GM21717 (cell line): Measurements from ENCODE around the gene ADRM1.

Source experiments
- ATAC-seq: cut with Tn5 transposase; IDR thresholded peaks from one replicate; pipeline ENCODE4 v1.9.1; 2021; ENCODE audit warnings: mild to moderate bottlenecking, moderate library complexity; ENCODE audit not compliant: unreplicated experiment

Gene ADRM1, protein sequence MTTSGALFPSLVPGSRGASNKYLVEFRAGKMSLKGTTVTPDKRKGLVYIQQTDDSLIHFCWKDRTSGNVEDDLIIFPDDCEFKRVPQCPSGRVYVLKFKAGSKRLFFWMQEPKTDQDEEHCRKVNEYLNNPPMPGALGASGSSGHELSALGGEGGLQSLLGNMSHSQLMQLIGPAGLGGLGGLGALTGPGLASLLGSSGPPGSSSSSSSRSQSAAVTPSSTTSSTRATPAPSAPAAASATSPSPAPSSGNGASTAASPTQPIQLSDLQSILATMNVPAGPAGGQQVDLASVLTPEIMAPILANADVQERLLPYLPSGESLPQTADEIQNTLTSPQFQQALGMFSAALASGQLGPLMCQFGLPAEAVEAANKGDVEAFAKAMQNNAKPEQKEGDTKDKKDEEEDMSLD

GRCh38 chr20:62302341-62303061, at the start of gene ADRM1:
TSS of gene ADRM1 (plus strand) at chr20:62302997. CDS start at chr20:62303569, 572 bp downstream.
- peak; percentile 75 for ATAC-seq

- ATAC-seq, result no peak
These were observed 49.4 kb upstream of the ADRM1 start for GRCh38 chr20:62253398-62253797.

GRCh38 chr20:62254021-62254724, 48.6 kb upstream of the ADRM1 start:
- ATAC-seq, result no peak

DNA sequence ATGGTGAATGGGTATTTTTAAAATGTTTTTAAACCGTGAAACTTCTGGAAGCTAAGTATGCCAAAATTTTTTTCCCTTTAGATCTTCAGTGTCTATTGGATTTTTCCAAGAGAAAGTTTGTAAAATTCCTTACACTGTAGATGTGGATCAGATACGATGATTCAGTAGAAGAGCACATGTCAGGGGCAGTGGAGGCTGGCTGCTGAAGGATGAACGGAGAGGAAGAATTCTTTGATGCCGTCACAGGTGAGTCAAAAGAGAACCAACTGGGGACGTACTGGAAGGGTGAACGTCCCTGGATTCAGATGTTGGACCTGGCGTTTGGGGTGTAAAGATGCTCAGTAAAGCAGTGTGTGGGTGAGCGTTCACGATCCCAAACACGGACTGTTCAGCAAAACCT, 46.8 kb upstream of the ADRM1 start:
- no peak for ATAC-seq

DNA sequence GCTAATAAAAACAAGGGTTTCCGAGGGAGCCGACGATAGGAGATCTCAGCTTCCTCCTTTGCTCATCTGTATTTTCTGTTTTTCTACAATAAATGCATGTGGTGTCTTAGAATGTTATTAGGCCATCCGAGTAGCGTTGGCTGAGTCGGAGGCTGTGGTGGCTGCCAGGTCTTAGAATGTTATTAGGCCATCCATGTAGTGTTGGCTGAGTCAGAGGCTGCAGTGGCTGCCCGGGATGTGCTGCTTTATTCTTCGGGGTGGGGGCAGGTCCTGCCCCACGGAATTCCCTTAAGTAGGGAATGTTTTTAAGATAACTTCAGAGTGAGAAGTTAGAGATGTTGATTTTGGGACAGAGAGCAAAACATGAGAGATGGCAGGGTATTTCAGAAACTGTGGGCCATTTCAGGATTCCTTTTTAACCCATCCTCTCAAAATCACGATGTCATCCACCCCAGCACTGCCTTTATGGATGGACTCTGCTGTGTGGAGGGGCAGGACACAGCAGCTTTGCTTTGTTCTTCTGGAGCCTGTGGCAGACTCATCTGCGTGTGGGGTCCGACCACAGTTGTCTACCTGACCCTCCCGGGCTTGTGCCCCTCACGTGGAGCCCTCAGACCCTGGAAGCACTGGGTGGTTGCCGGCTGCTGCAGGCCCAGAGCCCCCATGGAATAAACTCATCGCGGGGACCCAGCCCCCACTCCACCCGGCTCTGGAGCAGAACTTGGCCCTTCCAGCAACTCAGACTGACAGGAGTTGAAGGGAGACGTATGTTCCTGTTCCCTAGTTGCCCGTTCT, 44.1 kb upstream of the ADRM1 start:
- no peak for ATAC-seq

GRCh38 chr20:62259294-62259565, 43.6 kb upstream of the ADRM1 start:
- ATAC-seq, result no peak

DNA sequence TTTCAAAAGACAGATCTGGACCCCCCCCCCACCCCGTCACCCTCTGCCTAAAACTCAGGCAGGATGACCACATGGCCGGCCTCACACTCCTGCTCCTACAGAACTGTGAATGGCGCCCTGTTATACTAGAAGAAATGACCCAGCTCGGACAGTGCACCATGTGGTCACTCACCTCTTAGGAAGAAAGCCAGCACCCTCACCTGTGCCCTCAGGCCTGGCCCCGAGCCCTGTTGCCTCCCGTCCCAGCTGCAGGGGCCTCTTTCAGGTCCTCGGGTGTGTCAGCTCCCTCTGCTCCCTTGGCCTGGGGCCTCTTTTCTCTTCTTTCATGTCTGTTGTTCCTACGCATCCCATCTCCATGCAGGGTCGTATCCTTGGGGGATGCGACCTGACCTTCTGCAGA, 40.7 kb upstream of the ADRM1 start:
- ATAC-seq, result no peak

GRCh38 chr20:62263396-62263795, 39.4 kb upstream of the ADRM1 start:
- ATAC-seq, result no peak

- ATAC-seq, result no peak
These were observed 37.4 kb upstream of the ADRM1 start for GRCh38 chr20:62265365-62265764.

- no peak for ATAC-seq
These were observed 36.5 kb upstream of the ADRM1 start for GRCh38 chr20:62266340-62266739.

DNA sequence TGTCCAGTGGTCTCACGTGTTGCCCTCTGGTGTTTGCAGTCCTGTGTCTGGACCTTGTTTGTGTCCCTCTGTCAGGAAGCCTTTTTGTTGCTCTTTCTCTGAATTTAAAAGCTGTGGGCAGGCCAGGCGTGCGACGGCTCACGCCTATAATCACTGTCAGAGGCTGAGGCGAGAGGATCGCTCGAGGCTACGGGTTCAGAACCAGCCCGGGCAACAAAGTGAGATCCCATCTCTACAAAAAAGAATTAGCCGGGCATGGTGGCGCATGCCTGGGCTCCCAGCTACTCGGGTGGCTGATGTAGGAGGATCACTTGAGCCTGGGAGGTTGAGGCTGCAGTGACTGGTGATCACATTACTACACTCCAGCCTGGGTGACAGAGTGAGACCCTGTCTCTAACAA, 35.9 kb upstream of the ADRM1 start:
- no peak for ATAC-seq

GRCh38 chr20:62267543-62267942, 35.3 kb upstream of the ADRM1 start:
- ATAC-seq, result no peak

DNA sequence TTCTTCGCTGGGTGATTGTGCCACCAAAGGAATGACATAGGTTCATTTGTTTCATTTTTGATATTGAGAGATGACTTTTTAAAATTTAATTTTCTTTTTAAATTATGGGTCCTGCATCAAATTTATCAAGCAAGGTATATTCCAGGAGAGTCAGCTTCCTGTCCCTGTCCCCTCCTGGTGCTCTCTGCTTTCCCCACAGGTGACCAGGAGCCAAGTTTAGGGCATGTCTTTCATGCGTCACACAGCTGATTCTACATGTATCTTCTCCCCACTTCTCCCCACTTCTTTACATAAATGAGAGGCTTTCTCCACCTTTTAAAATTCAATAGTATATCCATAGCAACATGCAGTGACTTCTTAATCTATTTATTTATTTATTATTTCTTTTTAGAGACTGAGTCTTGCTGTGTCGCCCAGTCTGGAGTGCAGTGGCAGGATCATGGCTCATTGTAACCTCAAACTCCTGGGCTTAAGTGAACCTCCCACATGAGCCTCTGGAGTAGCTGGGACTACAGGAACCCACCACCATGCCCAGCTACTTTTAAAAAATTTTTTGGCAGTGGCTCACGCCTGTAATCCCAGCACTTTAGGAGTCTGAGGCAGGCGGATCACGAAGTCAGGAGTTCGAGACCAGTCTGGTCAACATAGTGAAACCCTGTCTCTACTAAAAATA, 34.4 kb upstream of the ADRM1 start:
- ATAC-seq, result no peak

DNA sequence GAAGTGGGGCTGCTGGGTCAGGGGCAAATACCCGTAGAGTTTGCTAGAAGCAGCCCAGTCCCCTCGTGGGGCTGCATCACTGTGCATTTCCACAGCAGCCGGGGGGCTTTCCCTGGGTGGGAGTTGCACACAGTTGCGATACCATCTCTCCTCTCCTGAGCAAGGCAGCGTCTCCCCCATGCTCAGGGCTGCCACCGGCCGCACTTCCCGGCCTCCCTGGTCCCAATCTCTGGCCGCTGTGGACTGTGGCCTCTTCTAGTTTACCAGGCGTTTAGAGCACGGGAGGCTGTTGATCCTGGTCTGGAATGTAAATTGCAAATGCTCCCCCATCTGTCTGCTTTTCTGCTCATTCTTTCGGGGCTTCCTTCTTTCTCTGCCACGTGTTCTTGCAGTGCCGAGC, 33.4 kb upstream of the ADRM1 start:
- no peak for ATAC-seq

- ATAC-seq, result no peak
These were observed 32.9 kb upstream of the ADRM1 start for GRCh38 chr20:62269871-62270270.

DNA sequence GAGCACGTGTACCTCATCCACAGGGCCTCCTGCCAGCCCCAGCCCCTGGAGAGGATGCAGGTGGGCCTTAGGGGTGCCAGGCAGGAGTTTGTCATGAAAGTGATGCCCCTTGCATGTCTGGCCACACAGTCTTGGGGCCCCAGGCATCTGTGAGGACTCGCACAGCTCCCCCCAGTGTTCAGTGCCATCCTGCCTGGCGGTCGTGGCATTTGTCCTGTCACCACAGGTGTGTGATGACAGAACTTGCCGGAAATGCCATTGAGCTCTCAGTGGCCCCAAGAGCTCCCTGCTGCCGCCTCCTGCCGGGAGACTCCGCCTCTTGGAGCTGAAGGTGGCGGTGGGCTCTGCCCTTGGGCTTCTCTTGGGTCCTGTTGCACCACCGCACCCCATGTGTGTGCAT, 30.6 kb upstream of the ADRM1 start:
- ATAC-seq, result no peak

- ATAC-seq, result no peak
These were observed 29.4 kb upstream of the ADRM1 start for GRCh38 chr20:62273416-62273815.

DNA sequence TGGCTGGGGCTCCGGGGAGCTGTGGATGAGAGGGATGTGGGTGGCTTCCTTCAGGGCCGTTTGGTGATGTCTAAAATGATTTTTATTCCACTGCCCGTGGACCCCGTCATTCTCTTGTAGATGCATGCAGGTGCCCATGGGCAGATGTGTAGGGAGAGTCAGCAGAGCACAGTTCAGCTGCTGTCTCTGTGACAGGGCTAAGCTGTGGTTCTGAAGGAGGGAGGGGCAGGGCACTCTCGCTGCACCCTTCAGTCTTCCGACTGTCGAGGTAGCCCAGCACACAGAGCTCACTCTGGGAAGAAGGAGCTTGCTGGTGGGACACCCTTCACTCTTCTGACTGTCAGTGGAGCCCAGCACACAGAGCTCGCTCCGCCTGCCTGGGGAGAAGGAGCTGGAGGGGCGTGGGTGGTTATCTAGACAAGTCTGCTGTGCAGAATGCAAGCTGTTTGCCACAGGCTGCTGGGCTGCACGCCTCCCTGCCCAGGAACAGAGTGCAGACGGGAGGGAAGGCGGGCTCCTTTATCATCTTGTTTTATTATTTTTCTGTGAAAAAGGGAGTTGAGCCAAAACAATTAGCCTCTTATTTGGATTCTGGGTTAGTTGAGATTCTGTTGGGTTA, 28.4 kb upstream of the ADRM1 start:
- ATAC-seq, result no peak

- no peak for ATAC-seq
These were observed 27.6 kb upstream of the ADRM1 start for GRCh38 chr20:62275219-62275618.

DNA sequence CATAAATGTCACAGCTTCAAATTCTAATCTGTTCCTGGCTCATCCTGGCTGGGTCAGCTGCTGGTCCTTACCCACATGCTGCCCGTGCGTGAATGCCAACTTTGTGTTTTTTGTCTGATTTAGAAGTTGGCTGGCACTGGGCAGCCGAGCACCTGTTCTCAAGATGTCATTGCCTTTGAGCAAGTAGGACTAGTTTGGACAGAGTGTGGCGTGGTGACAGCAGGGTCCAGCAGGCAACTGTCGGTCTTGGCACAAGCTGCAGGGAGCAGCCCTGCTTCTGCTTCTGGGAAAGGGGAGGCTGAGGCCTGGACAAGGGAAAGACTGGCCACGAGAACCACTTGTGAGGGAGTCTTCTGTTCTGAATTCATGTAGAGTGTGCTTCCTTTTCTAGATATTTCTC, 26.4 kb upstream of the ADRM1 start:
- ATAC-seq, result no peak
